H1 (cell line): ENCODE data around the gene BDKRB1. TPM values are rescaled to one million over a fixed set of nuclear protein-coding genes. Genes with fewer than 3 reads are reported as not detected.

Experiments used
- ASH2L ChIP-seq: fragments of 200-600, 300-600 bp; sonication (generic); IDR thresholded peaks from one replicate; pipeline ENCODE4 v1.7.1; 2017; ENCODE audit warnings: low read length
- BACH1 ChIP-seq: IDR thresholded peaks from 2 replicates; pipeline ENCODE4 v1.6.1; 2012; ENCODE audit warnings: low read length, improper control_type of control experiment
- CBX8 ChIP-seq: fragments of 300-800, 300-1000 bp; sonication (generic); IDR thresholded peaks from 2 replicates; pipeline ENCODE4 v1.7.1; 2016; ENCODE audit warnings: low read depth, low read length, borderline replicate concordance
- CHD7 ChIP-seq: fragments of 300-600 bp; sonication (generic); IDR thresholded peaks from 2 replicates; pipeline ENCODE4 v1.7.1; 2012; ENCODE audit warnings: low read length, moderate library complexity, mild to moderate bottlenecking, inconsistent platforms; ENCODE audit not compliant: insufficient replicate concordance
- CTBP2 ChIP-seq: IDR thresholded peaks from 2 replicates; pipeline ENCODE4 v1.7.0; 2011; ENCODE audit warnings: borderline replicate concordance, mild to moderate bottlenecking, moderate library complexity, mixed read lengths, low read length; ENCODE audit not compliant: insufficient read depth, insufficient read length
- RNF2 ChIP-seq: fragments of 200-900, 300-1000 bp; sonication (generic); IDR thresholded peaks from 2 replicates; pipeline ENCODE4 v1.7.1; 2016; ENCODE audit warnings: borderline replicate concordance, low read depth, mild to moderate bottlenecking, antibody characterized with exemption, low read length; ENCODE audit not compliant: poor library complexity, severe bottlenecking; ENCODE audit errors: missing control alignments
- RXRA ChIP-seq: IDR thresholded peaks from 2 replicates; pipeline ENCODE4 v1.6.1; 2011; ENCODE audit warnings: low read depth, mild to moderate bottlenecking, low read length, moderate library complexity; ENCODE audit not compliant: insufficient read depth
- YY1 ChIP-seq: IDR thresholded peaks from 2 replicates; pipeline ENCODE4 v1.6.1; 2011; ENCODE audit warnings: low read depth, mild to moderate bottlenecking, low read length
- polyA plus RNA-seq, 7 experiments: library from polyadenylated mRNA; depleted of rRNA in 3 of 7; stranded (reverse) in 5 of 7; unstranded in 2 of 7; fragments of >200 nt in 5 of 7; fragments of 200-250 nt in 2 of 7; gene quantifications; 1 replicate in 5 of 7; 2 replicates in 1 of 7; 4 replicates in 1 of 7; pipeline versions ENCODE4 v1.2.1 to v1.2.3, GENCODE V29; 2011 to 2013; ENCODE audit warnings: missing spikeins in 2 of 7, mixed read lengths in 2 of 7
- total RNA-seq: library from RNA; stranded (reverse); fragmentation: NEBNext Ultra II Directional; extraction: Animal tissue kit (Norgen Biotek cat#: 25700); gene quantifications from 2 replicates; pipeline ENCODE4 v1.2.1, GENCODE V29; 2021

Gene BDKRB1
- total and polyA plus RNA-seq, 2 of the 8 experiments (the other 6 are each of a cell fraction or from before 2014, with no cell fraction given): 0.27 TPM; not detected in 1

GRCh38 chr14:96275177-96276112 is 19.4 kb downstream of the BDKRB1 start (continued):
- TF ChIP-seq CHD7 (no peak), CBX8 (no peak), RNF2 (no peak), YY1 (peak; percentile 55; the same call in 1 of the 2 replicates), BACH1 (peak; percentile 44; the same call in 1 of the 2 replicates), RXRA (no peak), CTBP2 (no peak), ASH2L (no peak)
